Measurements from ENCODE around the gene CD63. TPM values are rescaled to one million over a fixed set of nuclear protein-coding genes. Genes with fewer than 3 reads are reported as not detected.

The CD63 gene
- total RNA-seq, 1 experiment from 2014 or later: 409 TPM

DNA sequence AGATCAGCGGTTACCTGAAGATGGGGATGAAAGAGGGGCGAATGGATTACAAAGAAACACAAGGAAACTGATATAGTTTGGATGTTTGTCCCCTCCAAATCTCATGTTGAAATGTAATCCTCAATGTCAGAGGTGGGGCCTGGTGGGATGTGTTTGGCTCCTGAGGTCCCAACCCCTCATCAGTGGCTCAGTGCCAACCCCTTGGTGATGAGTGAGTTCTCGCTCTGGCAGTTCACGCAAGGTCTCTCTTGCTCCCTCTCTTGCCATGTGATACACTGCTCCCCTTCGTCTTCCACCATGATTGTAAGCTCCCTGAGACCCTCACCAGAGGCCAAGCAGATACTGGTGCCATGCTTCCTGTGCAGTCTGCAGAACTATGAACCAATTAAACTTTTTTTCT lies 49.1 kb downstream of the CD63 start:
- H3K27me3 Mint-ChIP-seq (ENCODE audit: low read depth): peaks cover 13% of the 10 kb centered on the region
- ChIA-PET POLR2A (no interaction called here), CTCF (no interaction called here)
- no peak overlapping the region for H3K4me3 Mint-ChIP-seq
- no peak overlapping the region for H3K27ac Mint-ChIP-seq
- no peak for DNase-seq (ENCODE audit: low spot score)
- H3K4me1 Mint-ChIP-seq: peaks cover 14% of the 10 kb centered on the region
- no peak for TF ChIP-seq ZSCAN18 (CRISPR knock-in tag; IDR thresholded peaks at IDR 0.05)
- TF ChIP-seq MLX (CRISPR knock-in tag; IDR thresholded peaks at IDR 0.05): no peak
- TF ChIP-seq ATF6 (CRISPR knock-in tag; IDR thresholded peaks at IDR 0.05): no peak
- TF ChIP-seq EMX1 (CRISPR knock-in tag; IDR thresholded peaks at IDR 0.05): no peak
- TF ChIP-seq ZBTB21 (CRISPR knock-in tag; IDR thresholded peaks at IDR 0.05; ENCODE audit: borderline replicate concordance): no peak
- TF ChIP-seq AFF4 (CRISPR knock-in tag; IDR thresholded peaks at IDR 0.05; ENCODE audit: borderline replicate concordance): no peak
- H3K9me3 Mint-ChIP-seq: no peaks in the 10 kb centered on the region
- ATAC-seq: no peak
- no peaks in the 10 kb centered on the region for H3K36me3 Mint-ChIP-seq

- ATAC-seq (no peak), DNase-seq (ENCODE audit: low spot score) (no peak)
- ChIA-PET CTCF (interaction anchor here (0.6 to 2.0 kb wide), 5 partner anchors 20 to 62 kb away, joined by 3 to 7 read pairs (median 4); partner anchors contain the start of gene RDH5), POLR2A (no interaction called here)
- Mint-ChIP-seq H3K4me3 (no peak overlapping the region), H3K9me3 (no peaks in the 10 kb centered on the region), H3K27me3 (ENCODE audit: low read depth) (peaks cover 25% of the 10 kb centered on the region), H3K27ac (no peak overlapping the region), H3K36me3 (no peaks in the 10 kb centered on the region), H3K4me1 (peaks cover 10% of the 10 kb centered on the region)
- no peak for TF ChIP-seq FOXP1 (CRISPR knock-in tag; IDR thresholded peaks at IDR 0.05; ENCODE audit: borderline replicate concordance)
- TF ChIP-seq, protein P1, sequence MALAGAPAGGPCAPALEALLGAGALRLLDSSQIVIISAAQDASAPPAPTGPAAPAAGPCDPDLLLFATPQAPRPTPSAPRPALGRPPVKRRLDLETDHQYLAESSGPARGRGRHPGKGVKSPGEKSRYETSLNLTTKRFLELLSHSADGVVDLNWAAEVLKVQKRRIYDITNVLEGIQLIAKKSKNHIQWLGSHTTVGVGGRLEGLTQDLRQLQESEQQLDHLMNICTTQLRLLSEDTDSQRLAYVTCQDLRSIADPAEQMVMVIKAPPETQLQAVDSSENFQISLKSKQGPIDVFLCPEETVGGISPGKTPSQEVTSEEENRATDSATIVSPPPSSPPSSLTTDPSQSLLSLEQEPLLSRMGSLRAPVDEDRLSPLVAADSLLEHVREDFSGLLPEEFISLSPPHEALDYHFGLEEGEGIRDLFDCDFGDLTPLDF (CRISPR knock-in tag; IDR thresholded peaks at IDR 0.05): no peak
- TF ChIP-seq GRHL2 (CRISPR knock-in tag; IDR thresholded peaks at IDR 0.05; ENCODE audit: insufficient replicate concordance, severe bottlenecking): no peak
- no peak for TF ChIP-seq ZNF425 (CRISPR knock-in tag; conservative IDR thresholded peaks at IDR 0.05)
- TF ChIP-seq CREM (CRISPR knock-in tag; IDR thresholded peaks at IDR 0.05): no peak
- TF ChIP-seq NR2C2 (CRISPR knock-in tag; IDR thresholded peaks at IDR 0.05): no peak
These were observed 52.1 kb downstream of the CD63 start for GRCh38 chr12:55676707-55677106.

Measured in WTC11 (cell line).